Fibroblast of the conjunctiva (primary cell): Measurements from ENCODE around the gene HES1.

Experiments
- DNase-seq: peaks from one replicate; pipeline ENCODE4 v3.0.0-alpha.2; 2010; ENCODE audit warnings: low read depth

Gene HES1

GRCh38 chr3:194102436-194102835 is 33.5 kb upstream of the HES1 start:
- DNase-seq: no peak

GRCh38 chr3:194103505-194103904 is 32.4 kb upstream of the HES1 start:
- DNase-seq: no peak

DNA sequence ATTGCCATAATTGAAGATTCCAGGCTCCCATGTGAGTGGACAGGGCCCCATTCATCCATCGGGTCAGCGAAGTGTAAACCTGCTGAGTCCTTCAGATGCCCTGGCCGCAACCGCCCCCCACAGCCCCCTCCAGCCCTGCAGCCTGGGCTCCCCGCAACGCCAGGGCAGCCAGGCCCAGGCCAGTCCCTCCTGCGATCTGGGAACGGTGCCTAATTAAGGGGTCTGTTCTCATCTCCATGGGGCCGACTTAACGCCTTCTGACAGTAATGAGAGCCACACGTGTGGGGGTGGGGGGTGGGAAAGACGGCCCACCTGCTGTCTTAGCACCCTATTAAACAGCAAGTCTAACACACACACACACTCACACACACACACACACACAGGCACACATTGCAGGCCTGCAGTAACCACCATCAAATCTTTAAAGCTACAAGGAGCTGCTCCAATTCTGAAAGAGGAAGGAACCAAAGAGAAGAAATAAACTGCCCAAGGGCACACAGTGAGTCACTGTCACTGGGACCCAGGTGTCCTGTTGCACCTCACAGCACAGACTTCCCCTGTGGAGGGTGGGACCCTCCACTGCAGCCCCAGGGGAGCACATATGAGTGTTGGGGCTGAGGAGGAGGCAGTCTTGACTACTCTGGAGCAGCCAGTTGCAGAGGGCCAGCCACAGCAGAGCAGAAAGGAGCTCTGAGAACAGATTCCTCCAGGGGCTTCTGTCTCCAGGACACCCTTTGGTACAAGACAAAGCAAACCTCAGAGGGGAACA is 31.8 kb upstream of the HES1 start:
- no peak for DNase-seq

- DNase-seq: no peak
These were observed 30.7 kb upstream of the HES1 start for GRCh38 chr3:194105292-194105691.

GRCh38 chr3:194107107-194107506 is 28.8 kb upstream of the HES1 start:
- DNase-seq: no peak

DNA sequence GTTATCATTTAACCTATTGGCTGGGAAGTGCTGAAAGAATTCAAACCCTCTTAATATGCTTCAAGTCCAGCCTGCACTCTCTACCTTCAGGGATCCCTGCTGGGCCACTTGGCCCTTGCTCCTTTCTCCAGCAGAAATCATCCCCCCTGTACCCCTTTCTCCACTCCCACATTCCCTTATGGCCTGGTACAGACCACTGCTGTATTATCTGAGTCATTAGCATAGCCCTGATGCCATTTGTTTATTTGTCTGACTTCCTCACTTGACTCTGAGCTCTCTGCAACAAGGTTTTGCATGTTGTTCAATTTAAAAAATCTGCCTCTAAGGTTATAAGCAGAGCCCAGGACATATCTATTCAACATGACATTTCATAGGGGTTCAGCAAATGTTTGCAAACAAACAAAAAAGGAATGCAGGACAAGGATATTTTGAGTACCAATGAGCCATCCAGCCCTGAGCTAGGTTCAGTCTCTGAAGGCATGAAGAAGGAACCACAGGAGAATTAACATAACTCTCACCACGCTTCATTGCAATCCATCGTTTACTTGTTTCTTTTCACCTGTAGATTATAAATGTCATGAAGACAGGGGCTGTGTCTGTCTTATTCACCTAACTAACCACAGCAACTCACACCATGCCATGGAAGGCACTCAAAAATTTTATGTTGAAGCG is 26.6 kb upstream of the HES1 start:
- no peak for DNase-seq

DNA sequence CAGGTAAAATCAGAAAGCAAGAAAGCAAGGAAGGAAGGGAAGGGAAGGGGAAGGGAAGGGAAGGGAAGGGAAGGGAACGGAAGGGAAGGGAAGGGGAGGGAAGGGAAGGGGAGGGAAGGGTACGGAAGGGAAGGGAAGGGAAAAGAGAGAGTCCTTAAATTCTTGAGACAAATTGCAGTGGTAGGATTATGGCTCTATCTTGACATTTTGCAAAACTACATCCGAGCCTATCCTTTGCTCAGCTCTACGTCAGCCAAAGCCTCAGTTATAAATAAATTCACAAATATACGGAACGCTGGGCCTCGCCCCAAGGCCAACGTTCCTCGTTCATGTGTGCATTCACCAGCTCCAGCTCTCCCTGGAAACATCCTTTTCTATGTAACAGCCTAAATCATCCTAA is 25.5 kb upstream of the HES1 start:
- no peak for DNase-seq

GRCh38 chr3:194111336-194111735 is 24.6 kb upstream of the HES1 start:
- DNase-seq: no peak

DNA sequence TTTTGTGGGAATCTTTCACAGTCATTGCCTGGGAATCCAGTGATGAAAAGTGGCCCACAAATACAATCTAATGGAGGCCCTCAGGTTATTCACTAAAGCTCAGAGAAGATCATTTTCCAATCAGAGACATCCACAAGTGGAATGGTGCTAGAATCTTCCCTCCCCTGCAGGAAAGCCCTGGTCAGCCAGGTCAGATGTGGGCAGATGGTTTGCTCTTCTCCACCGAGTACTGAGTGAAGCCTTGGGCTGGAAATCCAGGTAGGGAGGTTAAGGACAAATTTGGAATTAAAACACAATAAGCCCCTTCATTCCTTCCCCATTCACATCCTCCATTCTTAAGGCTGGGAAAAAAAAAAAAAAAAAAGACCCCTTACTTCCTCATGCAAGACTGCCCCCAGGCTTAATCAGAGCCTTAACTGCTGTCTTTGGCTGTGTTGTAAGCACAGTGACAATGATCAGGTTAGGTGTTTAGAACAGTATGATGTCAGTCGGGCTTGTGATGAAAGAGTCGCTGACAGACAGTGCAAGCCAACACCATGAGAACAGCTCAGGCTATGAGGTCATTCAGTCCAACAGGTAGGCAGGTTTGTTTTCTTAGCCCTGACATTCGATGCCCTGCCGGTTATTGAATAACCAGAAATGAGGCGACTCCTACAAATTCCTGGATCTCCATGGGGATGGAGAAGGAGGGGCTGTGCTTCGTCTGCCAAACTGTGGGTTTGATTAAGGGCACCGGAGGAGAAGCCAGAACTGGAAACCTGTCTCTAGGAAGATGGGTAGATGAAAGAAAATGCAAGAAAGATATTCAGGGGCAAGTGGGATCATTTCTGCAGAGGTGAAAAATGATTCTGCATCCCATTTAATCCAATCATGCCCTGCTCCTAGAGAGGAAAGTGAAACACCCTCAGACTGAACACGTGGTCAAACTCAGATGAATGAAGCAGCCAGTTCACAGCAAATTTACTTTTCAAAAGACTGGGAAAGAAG is 23.5 kb upstream of the HES1 start:
- DNase-seq: no peak

DNA sequence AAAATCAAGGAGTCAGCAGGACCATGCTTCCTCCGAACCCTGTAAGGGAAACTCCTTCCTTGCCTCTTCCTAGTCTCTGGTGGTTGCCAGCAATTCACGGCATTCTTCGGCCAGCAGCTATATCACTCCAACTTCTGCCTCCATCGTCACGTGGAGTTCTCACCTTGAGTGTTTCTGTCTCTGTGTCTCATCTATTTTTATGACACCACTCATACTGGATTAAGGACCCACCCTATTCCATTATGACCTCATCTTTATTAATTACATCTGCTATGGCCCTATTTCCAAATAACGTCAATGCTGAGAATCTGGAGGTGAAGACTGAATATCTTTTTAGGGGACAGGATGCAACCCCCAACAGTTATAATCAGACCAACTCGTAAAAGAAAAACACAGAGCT is 21.8 kb upstream of the HES1 start:
- DNase-seq: no peak

- no peak for DNase-seq
These were observed 18.7 kb upstream of the HES1 start for GRCh38 chr3:194117104-194117845.

DNA sequence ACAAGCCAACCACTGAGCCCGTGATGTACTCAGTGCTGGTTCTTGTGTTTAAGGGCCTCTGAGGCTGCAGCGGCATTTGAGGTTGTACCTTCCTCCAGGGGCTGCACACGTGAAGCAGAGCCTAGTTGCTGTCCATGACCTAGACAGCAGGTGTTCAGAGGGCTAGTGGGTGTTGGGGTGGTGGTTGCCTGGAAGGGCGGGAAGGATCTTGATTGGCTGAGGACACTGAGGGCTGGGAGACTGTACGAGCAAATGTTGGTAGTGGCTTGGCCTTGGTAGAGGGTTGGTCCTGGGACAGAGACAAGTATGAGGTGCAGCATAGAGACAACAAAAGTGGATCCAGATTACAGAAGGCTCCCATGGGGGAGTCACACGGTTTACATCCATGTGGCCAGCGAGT is 17.0 kb upstream of the HES1 start:
- DNase-seq: no peak

GRCh38 chr3:194119831-194120590 is 15.9 kb upstream of the HES1 start:
- DNase-seq: no peak

DNA sequence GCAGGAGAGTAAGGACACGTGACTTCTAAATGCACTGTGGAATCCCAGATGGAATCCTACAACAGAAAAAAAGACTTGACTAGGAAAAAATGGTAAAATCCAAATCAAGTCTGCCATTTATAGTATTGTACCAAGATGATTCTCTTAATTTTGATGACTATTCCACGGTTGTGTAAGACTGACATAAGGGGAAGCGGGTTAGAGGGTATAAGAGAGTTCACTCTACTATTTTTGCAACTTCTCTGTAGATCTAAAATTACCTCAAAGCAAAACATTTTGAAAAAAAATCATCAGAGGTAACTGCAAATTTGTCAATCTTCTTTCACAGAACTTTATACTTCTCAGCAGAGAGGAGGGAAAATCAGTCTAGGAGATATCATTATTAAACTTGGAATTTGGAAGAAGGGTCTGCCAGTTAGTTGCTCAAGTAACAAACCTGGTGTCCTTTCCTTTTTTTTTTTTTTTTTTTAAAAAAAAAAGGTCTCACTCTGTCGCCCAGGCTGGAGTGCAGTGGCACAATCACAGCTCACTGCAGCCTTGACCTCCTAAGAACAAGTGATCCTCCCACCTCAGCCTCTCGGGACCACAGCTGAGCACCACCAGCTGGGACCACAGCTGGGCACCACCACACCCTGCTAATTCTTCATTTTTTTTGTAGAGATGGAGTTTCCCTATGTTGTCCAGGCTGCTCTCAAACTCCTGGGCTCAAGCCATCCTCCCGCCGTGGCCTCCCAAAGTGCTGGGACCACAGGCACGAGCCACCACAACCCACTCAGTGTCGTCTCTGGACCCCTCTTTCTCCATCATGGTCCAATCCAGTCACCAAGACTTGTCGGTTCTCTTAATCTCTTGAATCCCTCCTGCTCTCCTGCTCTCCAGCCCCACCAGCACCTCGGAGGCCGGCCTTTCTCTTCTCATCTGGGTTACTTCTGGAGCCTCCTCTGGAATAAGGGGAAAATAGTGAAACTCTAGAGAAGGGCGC is 14.9 kb upstream of the HES1 start:
- DNase-seq: no peak

- DNase-seq: no peak
These were observed 13.9 kb upstream of the HES1 start for GRCh38 chr3:194121891-194122631.

DNA sequence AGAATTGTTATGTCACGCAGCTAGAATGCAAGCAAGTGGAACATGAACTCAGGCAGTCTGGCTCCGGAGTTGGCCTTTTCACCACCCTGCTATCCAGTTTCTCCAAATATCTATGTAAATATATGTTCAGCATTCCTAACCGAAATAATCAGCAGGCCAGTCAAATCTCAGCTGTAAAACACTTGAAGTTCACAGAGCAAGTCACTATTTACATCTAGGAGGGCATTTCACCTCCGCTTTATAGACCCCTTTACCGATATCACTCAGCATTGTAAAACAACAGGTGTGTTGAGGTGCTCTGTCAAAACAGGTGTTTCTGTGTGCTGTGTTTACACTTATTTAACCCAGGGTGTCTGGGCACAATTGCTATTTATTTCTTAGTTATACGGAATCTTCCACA is 12.2 kb upstream of the HES1 start:
- no peak for DNase-seq

DNA sequence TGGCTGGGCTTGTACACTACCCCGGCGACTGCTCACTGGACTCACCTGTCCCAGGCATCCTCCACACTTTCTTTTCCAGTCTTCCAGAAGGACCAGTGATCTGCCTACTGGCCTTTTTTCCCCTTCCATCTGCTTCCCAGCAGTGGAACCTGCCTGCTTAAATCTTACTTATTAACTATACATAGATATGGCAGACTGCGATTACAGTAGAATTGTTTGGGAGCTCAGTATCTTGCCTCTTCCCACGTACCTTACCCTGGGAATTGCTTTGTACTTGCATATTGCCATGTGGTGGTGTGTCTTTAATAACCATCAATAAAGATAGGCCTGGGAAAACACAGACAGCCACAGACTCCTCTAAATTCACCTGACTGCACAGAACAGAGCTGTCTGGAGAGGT is 11.8 kb upstream of the HES1 start:
- no peak for DNase-seq

DNA sequence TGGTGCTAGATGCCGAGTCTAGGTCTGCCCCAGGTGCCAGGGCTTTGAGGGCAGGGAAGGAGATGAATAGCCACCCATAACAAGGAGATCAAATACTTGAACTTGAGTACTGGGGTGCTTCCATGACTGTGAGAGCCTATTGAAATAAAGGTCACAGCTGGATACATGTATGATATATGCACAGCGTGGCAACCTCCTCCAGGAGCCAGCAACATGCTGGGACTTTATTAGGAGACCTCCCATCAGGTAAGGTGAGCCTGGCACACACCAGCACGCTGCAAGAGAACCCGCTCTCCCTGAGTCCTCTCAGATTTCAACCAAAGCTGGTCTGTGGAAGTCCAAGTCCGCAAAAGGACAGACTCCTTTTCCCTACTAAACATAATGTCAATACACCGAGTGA is 10.5 kb upstream of the HES1 start:
- DNase-seq: no peak

DNA sequence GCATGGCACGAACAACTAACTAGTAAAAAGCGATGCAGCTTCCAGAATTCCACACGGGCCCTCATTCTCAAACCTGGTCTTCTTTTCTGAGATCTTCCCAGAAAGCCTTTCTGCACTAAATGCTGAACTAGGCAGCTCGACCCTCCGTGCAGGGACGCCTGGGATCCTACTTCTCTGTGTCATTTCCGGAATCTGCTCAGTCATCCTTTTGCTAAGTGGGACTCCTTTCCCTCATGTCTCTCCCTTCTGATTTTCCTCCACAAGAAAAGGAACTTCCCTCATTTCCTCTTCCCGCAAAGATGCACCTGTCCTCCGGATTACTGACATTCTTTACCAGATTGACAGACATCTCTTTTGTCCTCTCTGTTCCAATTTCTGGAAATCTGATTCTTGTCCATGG is 9.2 kb upstream of the HES1 start:
- DNase-seq: no peak
